CD4-positive, alpha-beta T cell (primary cell): Measurements from ENCODE around the gene EPHB1. TPM values are rescaled to one million over a fixed set of nuclear protein-coding genes. Genes with fewer than 3 reads are reported as not detected.

Source experiments
- ATAC-seq: fragments of 200-7000 bp; cut with Tn5 transposase; one replicate; pipeline ENCODE4 v1.10.0; 2022; ENCODE audit warnings: mild to moderate bottlenecking; ENCODE audit not compliant: poor library complexity
- CTCF ChIA-PET: fragments of 350-600 bp; sonication (Branson Sonifier 250); formaldehyde crosslinking; loops from one replicate; lab custom pipeline; 2021; ENCODE audit warnings: antibody characterized with exemption, inconsistent platforms; lab: Charles Lee
- POLR2A ChIA-PET: fragments of 350-600 bp; sonication (Branson Sonifier 250); formaldehyde crosslinking; loops from one replicate; lab custom pipeline; 2021; ENCODE audit warnings: antibody characterized with exemption, inconsistent platforms; lab: Charles Lee
- DNase-seq, 14 experiments: peaks; one replicate each; pipeline ENCODE4 v3.0.0-alpha.2; 2013 to 2020; ENCODE audit warnings: mixed read lengths in 2 of 14
- H3K27ac ChIP-seq, 2 donors: one replicate each; pipeline versions ENCODE4 v1.5.1 to v1.7.0; 2013; ENCODE audit warnings: low read length in 2 of 2, low read depth in 1 of 2, mild to moderate bottlenecking in 1 of 2
- H3K27me3 ChIP-seq, 2 experiments: 1 replicate in 1 of 2; 2 replicates in 1 of 2; pipeline versions ENCODE4 v1.6.1 to v1.7.0; 2013; ENCODE audit warnings: low read length in 2 of 2, control low read depth in 1 of 2, mild to moderate bottlenecking in 1 of 2, moderate library complexity in 1 of 2; ENCODE audit not compliant: insufficient read depth in 2 of 2, control insufficient read depth in 1 of 2
- H3K36me3 ChIP-seq: one replicate; pipeline ENCODE4 v1.6.1; 2013; ENCODE audit warnings: low read length, control low read depth; ENCODE audit not compliant: insufficient read depth
- H3K4me1 ChIP-seq: one replicate; pipeline ENCODE4 v1.6.1; 2013; ENCODE audit warnings: low read length, control low read depth; ENCODE audit not compliant: insufficient read depth
- H3K4me3 ChIP-seq: one replicate; pipeline ENCODE4 v1.5.1; 2013; ENCODE audit warnings: mild to moderate bottlenecking, low read length, moderate library complexity
- H3K9me3 ChIP-seq, 2 experiments: 1 replicate in 1 of 2; 2 replicates in 1 of 2; pipeline versions ENCODE4 v1.6.1 to v1.7.0; 2013; ENCODE audit warnings: low read length in 2 of 2, mild to moderate bottlenecking in 2 of 2, control low read depth in 1 of 2, moderate library complexity in 1 of 2; ENCODE audit not compliant: control insufficient read depth in 1 of 2, insufficient read depth in 1 of 2
- H3K27ac Mint-ChIP-seq: one replicate; pipeline ENCODE4 v1.8.0; 2020; ENCODE audit warnings: mixed read lengths
- H3K27me3 Mint-ChIP-seq: one replicate; pipeline ENCODE4 v1.8.0; 2021; ENCODE audit warnings: mixed read lengths
- H3K36me3 Mint-ChIP-seq: one replicate; pipeline ENCODE4 v1.8.0; 2021; ENCODE audit warnings: low read depth, mixed read lengths
- H3K4me1 Mint-ChIP-seq: one replicate; pipeline ENCODE4 v1.8.0; 2021; ENCODE audit warnings: low read depth, mixed read lengths
- H3K4me3 Mint-ChIP-seq: one replicate; pipeline ENCODE4 v1.8.0; 2020; ENCODE audit warnings: mild to moderate bottlenecking, mixed read lengths
- H3K9me3 Mint-ChIP-seq: one replicate; pipeline ENCODE4 v1.8.0; 2020; ENCODE audit warnings: mixed read lengths
- intact Hi-C, 2 experiments: fragments of 100-400 bp; cut with DNase I in 1 of 2; cut with micrococcal nuclease in 1 of 2; formaldehyde crosslinking; loops; one replicate each; pipeline versions ENCODE4 v1.15.1 to v1.9.0; 2023 to 2025; cut with DNase I, micrococcal nuclease
- total RNA-seq, 174 experiments: library from RNA in 2 of 174; stranded (reverse) in 2 of 174; gene quantifications; one replicate each; pipeline ENCODE4 v1.2.3 and lab custom pipeline; 2021 to 2026
- TF ChIP-seq, protein P1 (sequence below): fragments of 200-600 bp; IDR thresholded peaks from one replicate; pipeline ENCODE4 v1.8.0; 2022; ENCODE audit warnings: antibody characterized with exemption, mild to moderate bottlenecking

The EPHB1 gene
- total RNA-seq, 2 experiments from 2014 or later: 0.08 to 0.49 TPM

DNA sequence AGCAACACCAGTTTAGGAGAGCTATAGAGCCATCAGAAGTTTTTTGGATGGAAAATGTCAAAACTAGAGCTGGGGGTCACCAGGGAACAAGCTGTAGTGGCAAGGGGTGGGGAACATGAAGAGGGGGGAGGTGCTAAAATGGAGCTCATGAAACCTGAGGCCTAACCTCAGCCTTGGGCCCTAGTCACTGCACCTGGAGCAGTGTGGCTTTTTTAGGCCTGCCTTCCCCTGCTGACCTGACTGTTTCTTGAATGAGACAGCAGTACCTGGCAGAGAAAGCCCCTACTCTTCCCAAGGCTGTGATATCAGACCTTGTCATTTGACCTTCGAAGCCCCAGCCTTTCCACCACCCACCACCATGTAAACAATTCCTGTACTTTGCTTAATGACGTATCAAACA lies 383.5 kb downstream of the EPHB1 start:
- Histone ChIP-seq H3K36me3 (no peaks in the 10 kb centered on the region), H3K9me3 (no peaks in the 10 kb centered on the region), H3K27me3 (no peaks in the 10 kb centered on the region), H3K4me1 (no peaks in the 10 kb centered on the region), H3K27ac (no peak overlapping the region), H3K4me3 (no peak overlapping the region)
- TF ChIP-seq, protein P1, sequence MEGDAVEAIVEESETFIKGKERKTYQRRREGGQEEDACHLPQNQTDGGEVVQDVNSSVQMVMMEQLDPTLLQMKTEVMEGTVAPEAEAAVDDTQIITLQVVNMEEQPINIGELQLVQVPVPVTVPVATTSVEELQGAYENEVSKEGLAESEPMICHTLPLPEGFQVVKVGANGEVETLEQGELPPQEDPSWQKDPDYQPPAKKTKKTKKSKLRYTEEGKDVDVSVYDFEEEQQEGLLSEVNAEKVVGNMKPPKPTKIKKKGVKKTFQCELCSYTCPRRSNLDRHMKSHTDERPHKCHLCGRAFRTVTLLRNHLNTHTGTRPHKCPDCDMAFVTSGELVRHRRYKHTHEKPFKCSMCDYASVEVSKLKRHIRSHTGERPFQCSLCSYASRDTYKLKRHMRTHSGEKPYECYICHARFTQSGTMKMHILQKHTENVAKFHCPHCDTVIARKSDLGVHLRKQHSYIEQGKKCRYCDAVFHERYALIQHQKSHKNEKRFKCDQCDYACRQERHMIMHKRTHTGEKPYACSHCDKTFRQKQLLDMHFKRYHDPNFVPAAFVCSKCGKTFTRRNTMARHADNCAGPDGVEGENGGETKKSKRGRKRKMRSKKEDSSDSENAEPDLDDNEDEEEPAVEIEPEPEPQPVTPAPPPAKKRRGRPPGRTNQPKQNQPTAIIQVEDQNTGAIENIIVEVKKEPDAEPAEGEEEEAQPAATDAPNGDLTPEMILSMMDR: no peak
- CTCF ChIA-PET: no interaction called here
- DNase-seq (no peak), ATAC-seq (no peak)
- H3K9me3 Mint-ChIP-seq: peaks cover 3% of the 10 kb centered on the region
- POLR2A ChIA-PET: interaction anchor here (0.7 kb wide), 1 partner anchor 480 kb away, joined by 3 read pairs; no protein-coding TSS in a partner anchor
- H3K4me3 Mint-ChIP-seq: no peak overlapping the region
- H3K4me1 Mint-ChIP-seq: no peaks in the 10 kb centered on the region
- peaks cover 6% of the 10 kb centered on the region for H3K27me3 Mint-ChIP-seq
- intact Hi-C loops: no loop called here
- no peaks in the 10 kb centered on the region for H3K36me3 Mint-ChIP-seq
- H3K27ac Mint-ChIP-seq: no peak overlapping the region

DNA sequence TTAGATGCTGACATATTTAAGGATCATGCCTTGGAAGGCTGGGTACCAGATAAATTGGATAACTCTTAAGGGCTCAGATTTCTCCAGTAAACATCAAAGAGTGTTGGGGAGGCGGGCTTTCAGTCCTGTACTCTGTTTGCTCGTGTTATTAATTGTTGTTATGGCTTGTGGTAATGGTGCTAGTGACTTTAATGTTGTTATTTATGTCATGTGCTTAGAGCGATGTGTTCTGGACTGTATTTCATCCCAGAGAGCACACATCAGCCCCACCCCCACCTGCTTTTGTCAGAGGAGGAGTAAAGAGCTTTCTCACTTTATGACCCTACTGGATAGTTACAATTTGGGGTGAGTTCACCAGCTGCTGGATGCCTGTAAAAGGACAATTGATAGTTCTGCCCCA lies 386.3 kb downstream of the EPHB1 start:
- ChIA-PET CTCF (no interaction called here), POLR2A (no interaction called here)
- no peaks in the 10 kb centered on the region for H3K9me3 ChIP-seq
- H3K27ac Mint-ChIP-seq: no peak overlapping the region
- H3K36me3 ChIP-seq: no peaks in the 10 kb centered on the region
- intact Hi-C loops: no loop called here
- H3K27ac ChIP-seq: no peak overlapping the region
- DNase-seq (no peak), ATAC-seq (no peak)
- peaks cover 6% of the 10 kb centered on the region for H3K27me3 Mint-ChIP-seq
- no peak overlapping the region for H3K4me3 ChIP-seq
- no peaks in the 10 kb centered on the region for H3K36me3 Mint-ChIP-seq
- H3K4me1 ChIP-seq: no peaks in the 10 kb centered on the region
- no peak overlapping the region for H3K4me3 Mint-ChIP-seq
- no peaks in the 10 kb centered on the region for H3K9me3 Mint-ChIP-seq
- no peaks in the 10 kb centered on the region for H3K27me3 ChIP-seq
- no peaks in the 10 kb centered on the region for H3K4me1 Mint-ChIP-seq
- TF ChIP-seq, protein P1: no peak

DNA sequence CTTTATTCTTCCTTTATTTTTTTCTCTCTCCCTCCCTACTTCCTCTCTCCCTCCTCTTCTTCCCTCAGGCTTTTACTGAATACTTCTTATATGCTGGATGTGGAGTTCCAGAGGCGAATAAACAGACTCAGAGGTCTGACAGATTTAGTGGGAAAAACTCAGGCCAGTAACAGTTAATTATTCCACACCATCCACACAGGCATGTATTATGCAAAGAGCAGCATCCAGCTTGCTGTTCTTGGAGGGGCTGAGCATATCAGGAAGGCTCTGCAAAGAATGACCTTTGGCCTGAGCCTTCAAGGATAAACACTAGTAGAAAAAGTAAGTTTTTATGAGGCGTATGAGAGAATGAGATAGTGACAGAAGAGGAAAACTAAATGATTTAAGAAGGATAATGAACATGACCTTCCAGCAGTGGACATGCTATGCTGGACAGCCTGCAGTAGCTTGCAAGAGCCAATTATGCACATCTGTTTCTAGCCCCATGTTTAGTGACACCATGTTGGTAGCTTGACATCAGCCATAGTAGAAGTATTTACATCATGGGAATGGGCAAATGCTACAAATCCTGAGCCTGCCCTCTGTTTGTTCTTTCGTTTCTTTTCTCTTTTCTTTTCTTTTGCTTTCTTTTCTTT lies 387.4 kb downstream of the EPHB1 start:
- H3K27ac ChIP-seq: no peak overlapping the region
- TF ChIP-seq, protein P1: no peak
- ChIA-PET CTCF (no interaction called here), POLR2A (no interaction called here)
- H3K27me3 ChIP-seq: no peaks in the 10 kb centered on the region
- H3K9me3 ChIP-seq: no peaks in the 10 kb centered on the region
- no peaks in the 10 kb centered on the region for H3K36me3 ChIP-seq
- DNase-seq: no peak
- Mint-ChIP-seq H3K4me3 (no peak overlapping the region), H3K9me3 (no peaks in the 10 kb centered on the region), H3K27ac (no peak overlapping the region), H3K4me1 (no peaks in the 10 kb centered on the region), H3K36me3 (no peaks in the 10 kb centered on the region), H3K27me3 (peaks cover 6% of the 10 kb centered on the region)
- ATAC-seq: no peak
- H3K4me1 ChIP-seq: no peaks in the 10 kb centered on the region
- H3K4me3 ChIP-seq: no peak overlapping the region
- intact Hi-C loops: no loop called here
